IMR-90 (cell line): ENCODE data around the gene GNL1. TPM values are rescaled to one million over a fixed set of nuclear protein-coding genes. Genes with fewer than 3 reads are reported as not detected.

Source experiments
- ATAC-seq: fragments of 200-7000 bp; cut with Tn5 transposase; 2 replicates; pipeline ENCODE4 v1.9.1; 2020; ENCODE audit warnings: low read depth, mild to moderate bottlenecking, moderate library complexity
- BruUV-seq: library from RNA; stranded (reverse); fragments of 400-500 nt; replicated peaks from 2 replicates; lab custom pipeline; 2021; lab: Mats Ljungman, UMichigan
- CTCF ChIA-PET: fragments of 300-600 bp; formaldehyde crosslinking; extraction: SDS; loops from one replicate; lab custom pipeline; 2021; ENCODE audit warnings: antibody characterized with exemption; lab: Yijun Ruan, JAX
- POLR2A ChIA-PET: fragments of 300-600 bp; sonication (Branson Sonifier 250); formaldehyde crosslinking; loops from one replicate; lab custom pipeline; 2022; ENCODE audit warnings: antibody characterized with exemption; ENCODE audit not compliant: unreplicated experiment; lab: Charles Lee
- DNase-seq: peaks from one replicate; pipeline ENCODE4 v3.0.0; 2013
- H2AFZ ChIP-seq: replicated peaks from 2 replicates; pipeline ENCODE3; 2013; ENCODE audit warnings: low read length, mild to moderate bottlenecking; ENCODE audit not compliant: poor library complexity
- H2AK5ac ChIP-seq: 2 replicates; pipeline ENCODE4 v1.6.1; 2013; ENCODE audit warnings: low read depth, low read length, inconsistent platforms
- H2AK9ac ChIP-seq: replicated peaks from 2 replicates; pipeline ENCODE3; 2013; ENCODE audit warnings: mild to moderate bottlenecking, low read depth, low read length, moderate library complexity; ENCODE audit not compliant: poor library complexity
- H2BK120ac ChIP-seq: 2 replicates; pipeline ENCODE4 v1.6.1; 2013; ENCODE audit warnings: low read depth, low read length, inconsistent platforms
- H2BK15ac ChIP-seq: 3 replicates; pipeline ENCODE4 v1.6.1; 2013; ENCODE audit warnings: low read depth, low read length, inconsistent platforms
- H2BK20ac ChIP-seq: 2 replicates; pipeline ENCODE4 v1.6.1; 2013; ENCODE audit warnings: low read depth, mild to moderate bottlenecking, inconsistent platforms, low read length, moderate library complexity
- H2BK5ac ChIP-seq: 2 replicates; pipeline ENCODE4 v1.6.1; 2013; ENCODE audit warnings: mild to moderate bottlenecking, low read depth, low read length, inconsistent platforms; ENCODE audit not compliant: poor library complexity, severe bottlenecking
- H3K14ac ChIP-seq: replicated peaks from 2 replicates; pipeline ENCODE4 v1.6.1; 2013; ENCODE audit warnings: low read depth, low read length, inconsistent platforms
- H3K18ac ChIP-seq: 2 replicates; pipeline ENCODE4 v1.6.1; 2013; ENCODE audit warnings: low read depth, low read length, control low read depth
- H3K23ac ChIP-seq: 2 replicates; pipeline ENCODE4 v1.6.1; 2013; ENCODE audit warnings: low read depth, low read length, inconsistent platforms
- H3K27ac ChIP-seq: 2 replicates; pipeline ENCODE4 v1.5.1; 2013; ENCODE audit warnings: mild to moderate bottlenecking, control low read depth, low read length; ENCODE audit not compliant: insufficient read depth
- H3K27me3 ChIP-seq: 2 replicates; pipeline ENCODE4 v1.6.1; 2013; ENCODE audit warnings: low read length; ENCODE audit not compliant: control insufficient read depth, insufficient read depth
- H3K36me3 ChIP-seq: 2 replicates; pipeline ENCODE4 v1.6.1; 2013; ENCODE audit warnings: low read length, mixed read lengths; ENCODE audit not compliant: control insufficient read depth, insufficient read depth
- H3K4ac ChIP-seq: 2 replicates; pipeline ENCODE4 v1.6.1; 2013; ENCODE audit warnings: low read depth, low read length, inconsistent platforms
- H3K4me1 ChIP-seq: 2 replicates; pipeline ENCODE4 v1.6.1; 2013; ENCODE audit warnings: low read length, mixed read lengths; ENCODE audit not compliant: control insufficient read depth, insufficient read depth
- H3K4me2 ChIP-seq: 2 replicates; pipeline ENCODE4 v1.6.1; 2013; ENCODE audit warnings: low read depth, mild to moderate bottlenecking, control low read depth, low read length, moderate library complexity
- H3K4me3 ChIP-seq: 2 replicates; pipeline ENCODE4 v1.5.1; 2013; ENCODE audit warnings: low read depth, mild to moderate bottlenecking, control low read depth, low read length, moderate library complexity; ENCODE audit not compliant: insufficient read depth
- H3K56ac ChIP-seq: 2 replicates; pipeline ENCODE4 v1.6.1; 2013; ENCODE audit warnings: low read length, inconsistent platforms; ENCODE audit not compliant: insufficient read depth; ENCODE audit errors: extremely low read depth
- H3K79me1 ChIP-seq, 2 experiments: 2 replicates each; pipeline ENCODE4 v1.6.1; 2013; ENCODE audit warnings: low read length in 2 of 2, inconsistent platforms in 1 of 2, low read depth in 1 of 2
- H3K9ac ChIP-seq: 2 replicates; pipeline ENCODE4 v1.6.1; 2013; ENCODE audit warnings: low read depth, low read length, control low read depth
- H3K9me1 ChIP-seq: 2 replicates; pipeline ENCODE4 v1.6.1; 2013; ENCODE audit warnings: low read length, inconsistent platforms; ENCODE audit not compliant: insufficient read depth
- H3K9me3 ChIP-seq: 2 replicates; pipeline ENCODE4 v1.6.1; 2013; ENCODE audit warnings: low read length; ENCODE audit not compliant: control insufficient read depth, insufficient read depth
- H4K20me1 ChIP-seq: 2 replicates; pipeline ENCODE4 v1.6.1; 2013; ENCODE audit warnings: low read length, inconsistent platforms; ENCODE audit not compliant: insufficient read depth
- H4K5ac ChIP-seq: 2 replicates; pipeline ENCODE4 v1.6.1; 2013; ENCODE audit warnings: mild to moderate bottlenecking, low read depth, low read length, control low read depth
- H4K8ac ChIP-seq, 2 experiments: 2 replicates each; pipeline ENCODE4 v1.6.1; 2013; ENCODE audit warnings: low read depth in 2 of 2, low read length in 2 of 2, control low read depth in 1 of 2, inconsistent platforms in 1 of 2
- H4K91ac ChIP-seq: 2 replicates; pipeline ENCODE4 v1.6.1; 2013; ENCODE audit warnings: low read depth, low read length, inconsistent platforms; ENCODE audit not compliant: insufficient read depth
- BHLHE40 ChIP-seq: fragments of 150-350 bp; IDR thresholded peaks from 2 replicates; pipeline ENCODE4 v1.6.1; 2016; ENCODE audit warnings: mild to moderate bottlenecking, low read depth, low read length
- CEBPB ChIP-seq: IDR thresholded peaks from 2 replicates; pipeline ENCODE4 v1.6.1; 2012; ENCODE audit warnings: low read depth, low read length, improper control_type of control experiment
- CHD1 ChIP-seq: IDR thresholded peaks from 2 replicates; pipeline ENCODE4 v1.6.1; 2012; ENCODE audit warnings: low read depth, low read length, improper control_type of control experiment
- FOS ChIP-seq: fragments of 150-350 bp; IDR thresholded peaks from 2 replicates; pipeline ENCODE4 v1.6.1; 2016; ENCODE audit warnings: low read depth, low read length
- MAFK ChIP-seq: IDR thresholded peaks from 2 replicates; pipeline ENCODE4 v1.6.1; 2012; ENCODE audit warnings: low read depth, low read length, improper control_type of control experiment
- MAZ ChIP-seq: IDR thresholded peaks from 2 replicates; pipeline ENCODE4 v1.6.1; 2012; ENCODE audit warnings: low read depth, mild to moderate bottlenecking, low read length, improper control_type of control experiment, moderate library complexity, borderline replicate concordance
- NFE2L2 ChIP-seq: fragments of 150-350 bp; IDR thresholded peaks from 2 replicates; pipeline ENCODE4 v1.6.1; 2016; ENCODE audit warnings: low read depth, mild to moderate bottlenecking, low read length
- SMC3 ChIP-seq: fragments of 150-350 bp; IDR thresholded peaks from 2 replicates; pipeline ENCODE4 v1.6.1; 2016; ENCODE audit warnings: low read depth, mild to moderate bottlenecking, antibody characterized with exemption, low read length, moderate library complexity
- USF2 ChIP-seq: fragments of 150-350 bp; IDR thresholded peaks from 2 replicates; pipeline ENCODE4 v1.6.1; 2017; ENCODE audit warnings: mild to moderate bottlenecking, antibody characterized with exemption, low read length, low read depth
- WGBS, 2 experiments: methylation state at CpG; one replicate each; pipeline versions ENCODE4 v1.1.5 to v1.1.7; 2013; ENCODE audit warnings: missing lambda C conversion rate in 2 of 2; ENCODE audit not compliant: insufficient read length in 1 of 2; ENCODE audit errors: extremely low coverage in 2 of 2; 5-methylcytosine and 5-hydroxymethylcytosine counted together
- dilution Hi-C: fragments of 300-500 bp; cut with HindIII; formaldehyde crosslinking; loops from one replicate; pipeline ENCODE4 v1.14.3; 2018; ENCODE audit warnings: low sequenced_read_pairs; ENCODE audit not compliant: unreplicated experiment
- in situ Hi-C: fragments of 300-500 bp; cut with MboI; formaldehyde crosslinking; loops from 3 replicates; pipeline ENCODE4 v1.14.3; 2019; ENCODE audit warnings: low sequenced_read_pairs, inconsistent platforms, mixed read lengths
- intact Hi-C: fragments of 100-400 bp; cut with micrococcal nuclease; formaldehyde crosslinking; loops from 2 replicates; pipeline ENCODE4 v1.10.0; 2022
- polyA plus RNA-seq, 3 experiments: library from polyadenylated mRNA; depleted of rRNA; stranded (reverse); fragments of >200 nt; gene quantifications; 2 replicates each; pipeline ENCODE4 v1.2.3, GENCODE V29; 2012; ENCODE audit warnings: low replicate concordance in 1 of 3
- total RNA-seq: library from RNA; depleted of rRNA; stranded (reverse); fragments of >200 nt; gene quantifications from 2 replicates; pipeline ENCODE4 v1.2.3, GENCODE V29; 2012

Gene GNL1
- total and polyA plus RNA-seq, 2 of the 4 experiments (the other 2 are of a cell fraction), result 40.5 to 44.0 TPM

- ATAC-seq, result no peak
- no TSS peak for BruUV-seq
- Histone ChIP-seq H2BK15ac (no peak overlapping the region), H4K8ac (no peak overlapping the region; a peak in 1 of 4 replicates), H3K27ac (no peak overlapping the region), H3K9ac (peak overlapping the region; percentile 84; the same call in 1 of the 2 replicates), H3K56ac (no peak overlapping the region), H2AK9ac (peak overlapping the region; percentile 38), H2BK120ac (no peak overlapping the region), H3K36me3 (peaks cover 33% of the 10 kb centered on the region), H3K9me3 (no peaks in the 10 kb centered on the region), H3K4me1 (peaks cover 2% of the 10 kb centered on the region), H3K27me3 (no peaks in the 10 kb centered on the region), H3K14ac (no peak overlapping the region), H3K23ac (no peak overlapping the region; the same call in 1 of the 2 replicates), H2AK5ac (no peak overlapping the region; the same call in 1 of the 2 replicates), H2BK20ac (no peak overlapping the region), H3K4ac (peak overlapping the region; percentile 90), H2AFZ (no peak overlapping the region), H3K79me1 (peaks cover 10 to 71% of the 10 kb centered on the region in 2 experiments), H4K20me1 (no peaks in the 10 kb centered on the region), H3K4me2 (peak overlapping the region; percentile 85; the same call in 1 of the 2 replicates), H2BK5ac (no peak overlapping the region), H3K4me3 (no peak overlapping the region), H3K18ac (no peak overlapping the region), H3K9me1 (peaks cover 6% of the 10 kb centered on the region; the same call in 1 of the 2 replicates), H4K5ac (no peak overlapping the region), H4K91ac (no peak overlapping the region)
- no peak for TF ChIP-seq MAZ
- TF ChIP-seq BHLHE40, result no peak
- TF ChIP-seq CHD1, result no peak
- TF ChIP-seq NFE2L2, result no peak
- TF ChIP-seq MAFK, result no peak
- TF ChIP-seq SMC3, result no peak
- TF ChIP-seq USF2, result no peak
- no peak for TF ChIP-seq CEBPB
- TF ChIP-seq FOS, result no peak
- POLR2A ChIA-PET, result no interaction called here
- dilution Hi-C loops (no loop called here), in situ Hi-C loops (no loop called here), intact Hi-C loops (no loop called here)
- 82% methylated on average over 2 of the region's 4 CpGs; no CpG with 5 or more reads in 1 of the 2 experiments for WGBS, 2 experiments
- CTCF ChIA-PET, result interaction anchor here (0.5 to 1.5 kb wide), 4 partner anchors 13 to 72 kb away, joined by 3 to 4 read pairs (median 4); no protein-coding TSS in a partner anchor
- no peak for DNase-seq
These were observed 1.9 kb downstream of the GNL1 start for GRCh38 chr6:30554404-30554803.
